ENCODE results near the gene CACNG1. TPM values are rescaled to one million over a fixed set of nuclear protein-coding genes. Genes with fewer than 3 reads are reported as not detected.
A peak's percentile ranks its signal among the peaks of the same experiment; 100 is the strongest.

The CACNG1 gene
- total RNA-seq, 1 experiment from 2014 or later: not detected

DNA sequence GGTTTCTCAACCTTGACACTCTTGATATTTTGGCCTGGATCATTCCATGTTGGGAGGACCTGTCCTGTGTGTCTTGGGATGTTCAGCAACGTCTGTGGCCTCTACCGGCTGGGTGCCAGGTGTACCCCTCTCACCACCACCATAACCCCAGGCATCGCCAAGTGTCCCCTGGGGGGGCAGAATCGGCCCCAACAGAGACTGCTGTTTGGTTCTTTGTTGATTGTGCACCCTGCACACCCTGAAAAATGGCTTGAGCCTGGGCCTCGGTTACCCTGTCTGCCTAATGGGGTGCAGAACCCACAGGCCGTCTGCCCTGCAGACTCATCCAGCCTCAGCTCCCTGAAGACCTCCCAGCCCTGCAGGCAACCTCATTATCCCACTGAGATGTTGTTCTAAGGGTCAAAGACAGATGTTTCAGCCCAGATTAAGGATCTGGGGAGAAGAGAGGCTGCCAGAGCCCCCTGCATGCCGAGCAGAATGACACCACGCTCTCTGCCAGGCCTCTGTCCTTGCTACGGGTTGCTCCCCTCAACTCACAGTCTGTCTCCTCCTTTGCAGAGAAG is 9.2 kb downstream of the CACNG1 start:
- Histone ChIP-seq H3K27me3 (ENCODE audit: insufficient read depth, low read length) (no peaks in the 10 kb centered on the region), H3K27ac (ENCODE audit: insufficient read length, low read depth, low read length) (no peak overlapping the region), H3K4ac (ENCODE audit: low read depth, low read length) (no peak overlapping the region), H3K56ac (ENCODE audit: insufficient read length, low read depth, low read length) (no peak overlapping the region), H2BK20ac (ENCODE audit: low read depth, low read length, poor library complexity, severe bottlenecking) (no peak overlapping the region), H3K9ac (ENCODE audit: extremely low read depth, insufficient read length, low read length) (no peak overlapping the region), H2BK12ac (ENCODE audit: insufficient read length, low read depth, low read length) (no peak overlapping the region), H4K5ac (ENCODE audit: insufficient read length, low read depth, low read length) (no peak overlapping the region), H2BK5ac (ENCODE audit: insufficient read length, low read length) (no peak overlapping the region), H3K23ac (ENCODE audit: insufficient read length, low read depth, low read length) (no peak overlapping the region), H2BK15ac (ENCODE audit: low read depth, low read length) (no peak overlapping the region), H3K4me2 (ENCODE audit: insufficient read depth, insufficient read length, low read length) (no peak overlapping the region), H4K91ac (ENCODE audit: insufficient read length, low read depth, low read length) (no peak overlapping the region), H3K14ac (ENCODE audit: insufficient read depth, low read length) (no peak overlapping the region), H3T11ph (ENCODE audit: low read length) (no peak overlapping the region), H4K20me1 (ENCODE audit: control insufficient read depth, insufficient read depth, insufficient read length) (no peaks in the 10 kb centered on the region), H3K23me2 (ENCODE audit: insufficient read length, low read depth, low read length, poor library complexity, severe bottlenecking) (no peaks in the 10 kb centered on the region), H3K79me1 (ENCODE audit: insufficient read depth, low read depth, low read length, poor library complexity, severe bottlenecking) (no peaks in the 10 kb centered on the region), H3K79me2 (ENCODE audit: insufficient read depth, low read length) (no peaks in the 10 kb centered on the region), H4K8ac (replicated peaks; ENCODE audit: insufficient read length, low read depth, low read length) (no peak overlapping the region), H2AK5ac (ENCODE audit: insufficient read length, low read length) (no peak overlapping the region), H3K9me3 (ENCODE audit: control insufficient read depth, low read depth, low read length) (no peaks in the 10 kb centered on the region), H3K18ac (ENCODE audit: insufficient read length, low read depth, low read length) (no peak overlapping the region), H3K4me1 (ENCODE audit: insufficient read depth, low read length) (no peaks in the 10 kb centered on the region), H2BK120ac (ENCODE audit: low read depth, low read length, poor library complexity, severe bottlenecking) (no peak overlapping the region), H2AFZ (ENCODE audit: low read length) (no peak overlapping the region)
- Mint-ChIP-seq H3K4me1 (peaks cover 0 to 3% of the 10 kb centered on the region in 2 experiments; a peak in 2 of 4 replicates), H3K27me3 (ENCODE audit: low read depth) (peaks cover 1% of the 10 kb centered on the region; the same call in 1 of the 2 replicates), H3K4me3 (no peak overlapping the region), H3K36me3 (ENCODE audit: insufficient read depth in 1 of 3, low read depth in 3 of 3) (peaks cover 0 to 6% (median 5%) of the 10 kb centered on the region in 3 experiments; a peak in 2 of 7 replicates), H3K9me3 (peaks cover 9 to 11% of the 10 kb centered on the region in 2 experiments), H3K27ac (no peak overlapping the region)
- DNase-seq: peak; percentile 20
- TF ChIP-seq, protein P1, sequence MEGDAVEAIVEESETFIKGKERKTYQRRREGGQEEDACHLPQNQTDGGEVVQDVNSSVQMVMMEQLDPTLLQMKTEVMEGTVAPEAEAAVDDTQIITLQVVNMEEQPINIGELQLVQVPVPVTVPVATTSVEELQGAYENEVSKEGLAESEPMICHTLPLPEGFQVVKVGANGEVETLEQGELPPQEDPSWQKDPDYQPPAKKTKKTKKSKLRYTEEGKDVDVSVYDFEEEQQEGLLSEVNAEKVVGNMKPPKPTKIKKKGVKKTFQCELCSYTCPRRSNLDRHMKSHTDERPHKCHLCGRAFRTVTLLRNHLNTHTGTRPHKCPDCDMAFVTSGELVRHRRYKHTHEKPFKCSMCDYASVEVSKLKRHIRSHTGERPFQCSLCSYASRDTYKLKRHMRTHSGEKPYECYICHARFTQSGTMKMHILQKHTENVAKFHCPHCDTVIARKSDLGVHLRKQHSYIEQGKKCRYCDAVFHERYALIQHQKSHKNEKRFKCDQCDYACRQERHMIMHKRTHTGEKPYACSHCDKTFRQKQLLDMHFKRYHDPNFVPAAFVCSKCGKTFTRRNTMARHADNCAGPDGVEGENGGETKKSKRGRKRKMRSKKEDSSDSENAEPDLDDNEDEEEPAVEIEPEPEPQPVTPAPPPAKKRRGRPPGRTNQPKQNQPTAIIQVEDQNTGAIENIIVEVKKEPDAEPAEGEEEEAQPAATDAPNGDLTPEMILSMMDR (conservative IDR thresholded peaks at IDR 0.05): no peak
- whole genome bisulfite sequencing (ENCODE audit: extremely low coverage, insufficient read length, low lambda C conversion rate): no CpG with 5 or more reads among the region's 9 CpGs

Data from H9 (cell line).